OCI-LY1 (cell line): ENCODE results near the gene RBM46.

Source experiments
- CTCF ChIP-seq: fragments of 200-600 bp; sonication (generic), shearing (Covaris generic); IDR thresholded peaks from 2 replicates; pipeline ENCODE4 v1.5.1; 2017; ENCODE audit warnings: mild to moderate bottlenecking, antibody characterized with exemption, low read length, moderate library complexity, mixed read lengths
- EZH2 ChIP-seq: fragments of 200-600 bp; sonication (generic), shearing (Covaris generic); IDR thresholded peaks from 2 replicates; pipeline ENCODE4 v1.8.0; 2017; ENCODE audit warnings: borderline replicate concordance, mixed run types, mild to moderate bottlenecking, antibody characterized with exemption, low read length, moderate library complexity, mixed read lengths

- TF ChIP-seq CTCF, result no peak
- no peak for TF ChIP-seq EZH2
These were observed 55.4 kb downstream of the RBM46 start for GRCh38 chr4:154836513-154836912.
